Measurements from ENCODE around the gene GOSR1.
"Not testable (repeated sequence)": the region's sequence is repeated elsewhere in the genome, so short reads cannot be mapped to it uniquely, and the experiment has no call there.

The GOSR1 gene

GRCh38 chr17:30564422-30565072 lies 87.3 kb downstream of the GOSR1 start:
- DNase-seq = not testable (repeated sequence)

GRCh38 chr17:30565073-30565935 lies 88.1 kb downstream of the GOSR1 start:
- DNase-seq = no peak

- DNase-seq = not testable (repeated sequence)
Observed at GRCh38 chr17:30566104-30566503, 88.9 kb downstream of the GOSR1 start.

- DNase-seq = not testable (repeated sequence)
Observed at GRCh38 chr17:30566516-30567225, 89.5 kb downstream of the GOSR1 start.

GRCh38 chr17:30567231-30568116 lies 90.3 kb downstream of the GOSR1 start:
- DNase-seq = no peak

- DNase-seq = no peak
Observed at GRCh38 chr17:30568117-30568430, 90.9 kb downstream of the GOSR1 start.

- not testable (repeated sequence) for DNase-seq
Observed at GRCh38 chr17:30569531-30570175, 92.4 kb downstream of the GOSR1 start.

GRCh38 chr17:30570191-30570590 lies 93.0 kb downstream of the GOSR1 start:
- no peak for DNase-seq

GRCh38 chr17:30570596-30571265 lies 93.5 kb downstream of the GOSR1 start:
- DNase-seq = no peak

GRCh38 chr17:30571404-30571803 lies 94.2 kb downstream of the GOSR1 start:
- DNase-seq = not testable (repeated sequence)

GRCh38 chr17:30571921-30572320 lies 94.7 kb downstream of the GOSR1 start:
- DNase-seq = no peak

- not testable (repeated sequence) for DNase-seq
Observed at GRCh38 chr17:30572651-30573554, 95.7 kb downstream of the GOSR1 start.

GRCh38 chr17:30573603-30574175 lies 96.5 kb downstream of the GOSR1 start:
- no peak for DNase-seq

- DNase-seq = not testable (repeated sequence)
Observed at GRCh38 chr17:30574309-30574708, 97.1 kb downstream of the GOSR1 start.

GRCh38 chr17:30574806-30575205 lies 97.6 kb downstream of the GOSR1 start:
- not testable (repeated sequence) for DNase-seq

GRCh38 chr17:30575648-30576325 lies 98.6 kb downstream of the GOSR1 start:
- DNase-seq = not testable (repeated sequence)

- no peak for DNase-seq
Observed at GRCh38 chr17:30576326-30576861, 99.2 kb downstream of the GOSR1 start.

All from left hindlimb (tissue), 1 donor.